ENCODE data around the gene RPGR. TPM values are rescaled to one million over a fixed set of nuclear protein-coding genes. Genes with fewer than 3 reads are reported as not detected.

The RPGR gene
- total RNA-seq, 1 donor: 4.3 TPM

- DNase-seq (ENCODE audit: low read depth): no peak
- peak; percentile 53 for TF ChIP-seq CTCF (IDR thresholded peaks at IDR 0.05; ENCODE audit: insufficient read depth, low read depth, low read length)
- H3K4me3 ChIP-seq (ENCODE audit: low read depth, low read length): no peak overlapping the region
These were observed 45.3 kb downstream of the RPGR start for GRCh38 chrX:38282049-38282448.

DNA sequence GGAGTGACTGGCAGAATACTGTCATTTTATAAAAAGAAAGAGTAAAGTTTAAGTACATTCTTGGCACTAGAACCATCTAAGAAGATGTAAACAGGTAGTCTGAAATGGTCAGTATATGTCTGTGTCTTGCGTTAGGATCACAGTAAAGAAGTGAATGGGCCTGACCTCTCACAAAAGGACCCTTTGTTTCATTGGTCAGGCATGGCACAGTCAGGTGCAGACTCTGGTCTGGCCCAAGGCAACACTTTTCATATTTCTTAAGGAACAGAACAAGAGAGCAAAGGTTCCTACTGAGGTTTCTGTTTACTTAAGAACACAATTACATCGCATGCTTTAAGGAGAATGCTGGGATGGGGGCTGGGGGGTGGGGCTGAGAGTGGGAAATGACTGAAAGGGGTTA, 48.1 kb downstream of the RPGR start:
- H3K4me3 ChIP-seq (ENCODE audit: low read depth, low read length): no peak overlapping the region
- no peak for DNase-seq (ENCODE audit: low read depth)
- TF ChIP-seq CTCF (IDR thresholded peaks at IDR 0.05; ENCODE audit: insufficient read depth, low read depth, low read length): no peak

DNA sequence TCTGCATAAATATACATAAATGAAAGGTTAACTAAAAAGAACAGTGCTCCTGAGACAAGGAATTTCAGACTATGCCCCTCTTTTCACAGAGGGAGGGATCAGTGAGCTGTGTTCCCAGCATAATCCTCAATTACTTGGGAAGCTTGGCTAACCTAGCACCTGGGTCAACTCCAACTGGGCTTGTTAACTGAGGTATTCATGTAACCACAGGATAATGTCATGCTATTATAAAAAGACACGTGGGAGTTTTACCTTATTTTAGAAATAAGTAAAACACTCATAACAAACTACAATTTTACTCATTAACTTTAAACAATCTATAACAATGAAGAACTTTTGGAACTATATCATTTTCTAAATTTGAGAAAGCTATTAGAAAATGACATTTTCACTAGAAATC, 48.6 kb downstream of the RPGR start:
- H3K4me3 ChIP-seq (ENCODE audit: low read depth, low read length): no peak overlapping the region
- DNase-seq (ENCODE audit: low read depth): no peak
- TF ChIP-seq CTCF (IDR thresholded peaks at IDR 0.05; ENCODE audit: insufficient read depth, low read depth, low read length): no peak

GRCh38 chrX:38277802-38278201, 49.5 kb downstream of the RPGR start:
- TF ChIP-seq CTCF (IDR thresholded peaks at IDR 0.05; ENCODE audit: insufficient read depth, low read depth, low read length): no peak
- DNase-seq (ENCODE audit: low read depth): peak; percentile 30
- H3K4me3 ChIP-seq (ENCODE audit: low read depth, low read length): no peak overlapping the region

DNA sequence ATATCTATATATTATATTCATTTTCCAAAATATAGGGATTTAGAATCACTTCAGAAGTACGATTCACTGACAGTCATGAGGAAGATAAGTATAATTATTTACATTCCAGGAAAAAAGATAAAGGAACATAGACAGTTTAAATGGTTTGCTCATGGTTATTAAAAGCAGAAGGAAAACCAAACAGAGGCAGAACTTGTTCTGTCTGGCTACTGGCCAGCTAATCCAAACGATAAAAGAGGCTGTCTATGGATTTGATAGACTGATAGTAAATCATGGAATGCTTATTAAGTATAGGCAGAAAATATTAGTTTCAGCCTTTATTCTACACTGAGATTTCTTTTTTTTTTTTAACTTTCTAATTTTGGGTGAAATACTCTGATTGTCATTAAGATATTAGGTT, 50.2 kb downstream of the RPGR start:
- DNase-seq (ENCODE audit: low read depth): peak; percentile 38
- TF ChIP-seq CTCF (IDR thresholded peaks at IDR 0.05; ENCODE audit: insufficient read depth, low read depth, low read length): no peak
- H3K4me3 ChIP-seq (ENCODE audit: low read depth, low read length): no peak overlapping the region

- H3K4me3 ChIP-seq (ENCODE audit: low read depth, low read length): no peak overlapping the region
- no peak for DNase-seq (ENCODE audit: low read depth)
- TF ChIP-seq CTCF (IDR thresholded peaks at IDR 0.05; ENCODE audit: insufficient read depth, low read depth, low read length): no peak
These were observed 51.2 kb downstream of the RPGR start for GRCh38 chrX:38276089-38276488.

DNA sequence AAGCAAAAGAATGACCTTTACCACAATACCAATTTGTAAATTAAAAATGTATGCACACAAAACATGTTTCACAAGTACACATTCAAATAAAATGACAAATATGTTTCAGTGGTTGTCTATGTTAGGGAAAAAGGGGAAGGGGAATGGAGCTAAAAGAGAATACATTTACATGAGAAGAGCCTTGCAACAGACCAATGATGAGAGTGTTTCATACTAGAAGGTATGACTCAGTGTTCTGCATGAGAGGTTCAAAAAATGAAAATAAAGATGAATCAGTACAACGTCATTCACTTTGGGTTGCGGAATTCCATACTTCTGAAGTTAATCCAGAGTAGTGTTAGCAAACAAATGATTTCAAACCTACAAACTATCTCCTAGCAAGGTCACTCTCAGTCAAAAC, 51.7 kb downstream of the RPGR start:
- H3K4me3 ChIP-seq (ENCODE audit: low read depth, low read length): no peak overlapping the region
- no peak for TF ChIP-seq CTCF (IDR thresholded peaks at IDR 0.05; ENCODE audit: insufficient read depth, low read depth, low read length)
- peak; percentile 87 for DNase-seq (ENCODE audit: low read depth)
